AG04449 (cell line): ENCODE data around the gene TMEM229B.

Experiments used
- CTCF ChIA-PET: fragments of 350-600 bp; formaldehyde crosslinking; extraction: SDS; loops from one replicate; lab custom pipeline; 2021; ENCODE audit warnings: antibody characterized with exemption; lab: Yijun Ruan, JAX
- POLR2A ChIA-PET: fragments of 400-600, 350-600 bp; formaldehyde crosslinking; extraction: SDS; loops from one replicate; lab custom pipeline; 2020; ENCODE audit warnings: antibody characterized with exemption, inconsistent platforms; lab: Yijun Ruan, JAX
- DNase-seq: peaks from one replicate; pipeline ENCODE4 v3.0.0-alpha.2; 2010; ENCODE audit warnings: low read depth, low spot score
- H3K4me3 ChIP-seq: 2 replicates; pipeline ENCODE4 v1.5.1; 2011; ENCODE audit warnings: low read depth, mild to moderate bottlenecking, control low read depth, low read length
- TF ChIP-seq, protein P1 (sequence below): IDR thresholded peaks from one replicate; pipeline ENCODE4 v1.5.1; 2011; ENCODE audit warnings: mild to moderate bottlenecking, moderate library complexity, low read length, control low read depth, inconsistent platforms; ENCODE audit not compliant: insufficient read depth; ENCODE audit errors: missing control alignments

The TMEM229B gene

DNA sequence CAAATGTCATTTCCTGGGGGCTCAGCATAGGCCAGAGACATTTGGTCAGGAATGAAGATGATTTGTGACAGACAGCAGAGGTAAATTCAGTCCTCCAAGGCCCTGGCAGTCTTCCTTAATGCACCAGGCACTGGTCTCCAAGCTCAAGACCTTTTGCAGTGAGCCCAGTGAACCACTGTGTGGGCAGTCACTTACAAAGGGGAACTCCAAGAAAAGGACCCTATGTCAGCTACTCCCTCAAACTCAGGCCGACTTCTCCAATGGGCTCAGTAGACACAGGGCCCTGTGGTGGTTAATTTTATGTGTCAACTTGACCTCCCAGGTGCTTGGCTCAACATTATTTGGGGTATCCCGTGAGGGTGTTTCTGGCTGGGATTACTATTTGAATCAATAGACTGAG is 47.3 kb downstream of the TMEM229B start:
- no peak overlapping the region for H3K4me3 ChIP-seq
- no peak for DNase-seq
- TF ChIP-seq, protein P1, sequence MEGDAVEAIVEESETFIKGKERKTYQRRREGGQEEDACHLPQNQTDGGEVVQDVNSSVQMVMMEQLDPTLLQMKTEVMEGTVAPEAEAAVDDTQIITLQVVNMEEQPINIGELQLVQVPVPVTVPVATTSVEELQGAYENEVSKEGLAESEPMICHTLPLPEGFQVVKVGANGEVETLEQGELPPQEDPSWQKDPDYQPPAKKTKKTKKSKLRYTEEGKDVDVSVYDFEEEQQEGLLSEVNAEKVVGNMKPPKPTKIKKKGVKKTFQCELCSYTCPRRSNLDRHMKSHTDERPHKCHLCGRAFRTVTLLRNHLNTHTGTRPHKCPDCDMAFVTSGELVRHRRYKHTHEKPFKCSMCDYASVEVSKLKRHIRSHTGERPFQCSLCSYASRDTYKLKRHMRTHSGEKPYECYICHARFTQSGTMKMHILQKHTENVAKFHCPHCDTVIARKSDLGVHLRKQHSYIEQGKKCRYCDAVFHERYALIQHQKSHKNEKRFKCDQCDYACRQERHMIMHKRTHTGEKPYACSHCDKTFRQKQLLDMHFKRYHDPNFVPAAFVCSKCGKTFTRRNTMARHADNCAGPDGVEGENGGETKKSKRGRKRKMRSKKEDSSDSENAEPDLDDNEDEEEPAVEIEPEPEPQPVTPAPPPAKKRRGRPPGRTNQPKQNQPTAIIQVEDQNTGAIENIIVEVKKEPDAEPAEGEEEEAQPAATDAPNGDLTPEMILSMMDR, result no peak
- ChIA-PET CTCF (interaction anchor here (1.1 to 6.3 kb wide), 4 partner anchors 14 to 263 kb away, joined by 3 to 60 read pairs (median 6); no protein-coding TSS in a partner anchor), POLR2A (no interaction called here)

DNA sequence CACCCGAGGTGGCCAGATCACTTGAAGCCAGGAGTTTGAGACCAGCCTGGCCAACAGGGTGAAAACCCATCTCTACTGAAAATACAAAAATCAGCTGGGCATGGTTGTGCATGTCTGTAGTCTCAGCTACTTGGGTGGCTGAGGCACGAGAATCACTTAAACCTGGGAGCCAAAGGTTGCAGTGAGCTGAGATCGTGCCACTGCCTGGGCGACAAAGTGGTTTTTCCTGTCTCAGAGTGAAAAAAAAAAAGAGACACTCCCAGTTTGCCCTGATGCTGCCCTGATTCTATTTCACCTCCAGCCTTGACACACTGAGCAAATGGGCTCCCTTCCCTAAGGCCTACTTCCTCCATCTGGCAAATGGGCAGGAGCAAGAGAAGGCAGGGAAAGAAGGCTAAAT is 48.0 kb downstream of the TMEM229B start:
- no peak overlapping the region for H3K4me3 ChIP-seq
- DNase-seq, result no peak
- POLR2A ChIA-PET, result no interaction called here
- TF ChIP-seq, protein P1, result no peak
- CTCF ChIA-PET, result interaction anchor here (1.1 to 6.3 kb wide), 4 partner anchors 13 to 264 kb away, joined by 3 to 60 read pairs (median 6); no protein-coding TSS in a partner anchor

DNA sequence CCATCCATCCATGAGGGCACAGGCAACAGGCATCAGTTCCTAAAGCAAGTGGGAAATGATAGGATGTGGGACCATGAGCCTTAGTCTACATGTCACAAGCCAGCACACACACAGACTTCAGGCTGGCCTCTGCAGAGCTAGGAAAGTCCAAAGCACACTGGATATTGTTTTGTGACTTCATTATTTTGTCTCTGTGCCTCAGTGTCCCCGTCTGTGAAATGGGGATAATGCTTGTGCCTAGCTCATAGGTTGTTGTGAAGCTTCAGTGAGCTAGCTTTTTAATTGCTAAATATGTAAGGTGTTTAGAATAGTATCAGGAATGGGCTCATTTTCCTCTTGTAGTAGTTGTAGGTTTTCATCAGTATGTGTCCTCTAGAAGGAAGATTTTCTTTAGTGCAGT is 49.6 kb downstream of the TMEM229B start:
- TF ChIP-seq, protein P1, result no peak
- no peak overlapping the region for H3K4me3 ChIP-seq
- CTCF ChIA-PET, result interaction anchor here (2.5 to 6.3 kb wide), 2 partner anchors 11 to 132 kb away, joined by 9 to 60 read pairs; no protein-coding TSS in a partner anchor
- no peak for DNase-seq
- POLR2A ChIA-PET, result no interaction called here

DNA sequence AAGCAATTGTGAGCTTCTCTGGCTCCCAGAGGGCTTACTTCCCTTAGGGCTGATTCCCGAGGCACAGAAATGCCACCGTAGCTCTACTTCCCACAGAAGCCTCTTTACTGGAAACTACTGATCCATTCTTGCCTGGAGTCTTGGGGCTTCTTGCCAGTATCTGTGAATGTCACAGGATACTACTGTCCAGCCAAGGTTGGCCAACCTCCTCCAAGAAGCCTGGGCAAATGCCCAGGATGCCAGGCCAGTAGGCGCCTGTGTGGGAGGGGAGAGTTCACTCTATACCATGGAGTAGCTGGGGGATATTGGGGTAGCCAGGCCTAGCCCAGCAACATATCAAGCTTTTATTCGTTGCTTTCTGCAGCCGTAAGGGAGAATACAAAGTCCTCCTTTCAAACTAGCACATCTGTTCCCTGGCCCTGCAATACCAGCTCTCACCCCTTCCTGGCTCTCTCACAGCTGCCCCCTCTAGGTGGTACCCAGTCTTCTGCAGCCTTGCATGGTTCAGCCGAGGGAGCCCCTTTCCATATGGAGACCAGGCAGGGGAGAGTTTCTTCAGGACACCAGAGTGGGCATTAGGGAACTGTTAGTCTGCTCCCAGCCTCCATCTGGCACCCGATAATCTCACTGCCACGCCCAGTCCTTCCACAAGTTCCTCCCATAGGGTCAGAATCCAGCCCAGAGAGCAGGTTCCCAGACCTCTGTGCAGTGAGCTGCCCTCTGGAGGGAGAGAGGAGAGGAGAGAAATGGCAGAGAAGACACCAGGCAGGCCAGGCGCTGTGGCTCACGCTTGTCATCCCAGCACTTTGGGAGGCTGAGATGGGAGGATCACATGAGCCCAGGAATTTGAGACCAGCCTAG is 52.3 kb downstream of the TMEM229B start:
- ChIA-PET CTCF (interaction anchor here (0.9 to 1.8 kb wide), 4 partner anchors 9 to 135 kb away, joined by 3 to 12 read pairs (median 4); no protein-coding TSS in a partner anchor), POLR2A (no interaction called here)
- no peak for DNase-seq
- no peak overlapping the region for H3K4me3 ChIP-seq
- TF ChIP-seq, protein P1, result no peak

DNA sequence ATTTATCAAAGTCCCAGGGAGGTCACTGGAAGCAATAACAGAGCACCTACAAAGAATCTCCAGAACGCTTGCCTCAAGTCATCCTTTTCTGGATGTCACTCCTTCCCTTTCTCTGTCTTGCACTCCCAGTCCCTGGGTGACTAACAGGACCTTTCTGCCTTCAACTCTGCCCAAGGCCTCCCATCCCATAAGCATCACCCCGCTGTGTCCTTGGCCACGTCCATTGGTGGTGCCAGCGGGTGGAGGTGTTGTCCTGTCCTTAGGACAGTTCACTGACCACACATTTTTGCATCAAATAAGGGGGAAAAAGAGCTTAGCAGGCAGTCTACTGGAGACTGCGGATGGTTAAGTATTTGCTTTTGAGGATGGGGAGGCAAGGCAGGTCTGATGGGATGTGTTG is 52.9 kb downstream of the TMEM229B start:
- TF ChIP-seq, protein P1, result no peak
- ChIA-PET POLR2A (no interaction called here), CTCF (interaction anchor here (1.1 to 1.8 kb wide), 3 partner anchors 9 to 12 kb away, joined by 3 to 12 read pairs (median 4); no protein-coding TSS in a partner anchor)
- no peak for DNase-seq
- no peak overlapping the region for H3K4me3 ChIP-seq

DNA sequence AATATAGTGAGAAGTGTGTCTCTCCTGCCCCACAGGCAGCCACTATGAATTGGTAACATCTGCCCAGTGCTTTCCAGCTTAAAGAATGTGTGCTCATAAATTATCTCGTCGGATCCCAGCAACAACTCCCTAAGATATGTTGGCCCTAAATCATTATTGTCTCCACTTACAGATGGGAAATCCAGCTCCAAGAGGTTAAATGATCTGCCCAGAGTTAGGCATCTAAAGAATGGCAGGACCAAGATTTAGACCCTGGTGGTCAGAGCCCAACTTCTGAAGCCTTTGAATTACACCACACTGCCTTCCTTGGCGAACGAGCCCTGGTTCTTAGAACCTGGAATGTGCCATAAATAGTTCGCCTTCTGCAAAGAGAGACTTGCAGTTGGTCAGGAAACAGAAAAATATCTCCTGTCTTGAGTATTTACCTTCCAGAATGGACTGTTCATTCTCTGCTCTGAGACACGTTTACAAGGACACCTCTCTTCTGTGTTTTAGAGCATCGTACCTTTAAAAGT is 56.4 kb downstream of the TMEM229B start:
- CTCF ChIA-PET, result interaction anchor here (0.8 to 17.3 kb wide), 4 partner anchors 13 to 272 kb away, joined by 3 to 582 read pairs (median 9); no protein-coding TSS in a partner anchor
- POLR2A ChIA-PET, result no interaction called here
- TF ChIP-seq, protein P1, result no peak
- no peak for DNase-seq
- H3K4me3 ChIP-seq, result no peak overlapping the region
